ENCODE data around the gene TFB2M.

Gene TFB2M

GRCh38 chr1:246597340-246597739, 31.3 kb upstream of the TFB2M start:
- Histone ChIP-seq H3K79me2 (ENCODE audit: insufficient read depth, low read length) (peaks cover 76% of the 10 kb centered on the region), H4K20me1 (ENCODE audit: low read depth, low read length) (no peaks in the 10 kb centered on the region), H3K9me3 (ENCODE audit: insufficient read depth, low read length) (no peaks in the 10 kb centered on the region), H3K4me3 (ENCODE audit: insufficient read depth, low read length, poor library complexity, severe bottlenecking) (no peak overlapping the region), H3F3A (ENCODE audit: insufficient read depth) (no peaks in the 10 kb centered on the region), H3K9me2 (replicated peaks; ENCODE audit: insufficient read depth, low read length) (no peaks in the 10 kb centered on the region), H3K9ac (ENCODE audit: low read length) (no peak overlapping the region), H3K27ac (ENCODE audit: low read depth, low read length) (no peak overlapping the region), H2AFZ (ENCODE audit: low read depth, low read length, severe bottlenecking) (no peak overlapping the region), H3K27me3 (ENCODE audit: low read length) (no peaks in the 10 kb centered on the region), H3K4me2 (ENCODE audit: low read depth, low read length, poor library complexity, severe bottlenecking) (no peak overlapping the region), H3K36me3 (ENCODE audit: low read length) (peaks cover 7% of the 10 kb centered on the region; the same call in 1 of the 2 replicates)
- TF ChIP-seq CTCF (IDR thresholded peaks at IDR 0.05; ENCODE audit: insufficient read depth, low read length, poor library complexity, severe bottlenecking) (no peak), EZH2phosphoT487 (conservative IDR thresholded peaks at IDR 0.05; ENCODE audit: low read length) (no peak)

DNA sequence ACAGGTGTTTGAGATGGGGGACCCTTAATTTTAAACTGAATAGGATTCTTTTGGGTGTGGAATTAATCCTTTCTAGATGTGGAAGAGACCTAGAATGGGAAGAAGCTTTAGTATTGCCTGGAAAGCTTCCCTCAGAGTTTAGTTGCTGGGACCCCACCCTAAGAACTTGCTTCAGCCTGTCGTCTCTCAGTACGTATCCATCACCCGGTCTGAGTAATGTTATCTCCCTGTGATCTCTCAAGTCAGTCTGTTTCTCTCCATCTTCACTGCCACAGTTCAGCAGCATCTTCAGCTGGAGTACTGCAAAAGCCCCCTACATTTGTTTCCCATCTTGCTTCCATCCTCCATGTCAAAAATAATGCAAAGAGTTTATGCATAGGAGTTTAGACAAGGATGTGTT, 29.1 kb upstream of the TFB2M start:
- Histone ChIP-seq H3K36me3 (ENCODE audit: low read length) (peaks cover 7% of the 10 kb centered on the region; the same call in 1 of the 2 replicates), H2AFZ (ENCODE audit: low read depth, low read length, severe bottlenecking) (no peak overlapping the region), H3K4me3 (ENCODE audit: insufficient read depth, low read length, poor library complexity, severe bottlenecking) (no peak overlapping the region), H3K27me3 (ENCODE audit: low read length) (no peaks in the 10 kb centered on the region), H3K27ac (ENCODE audit: low read depth, low read length) (no peak overlapping the region), H3K9me2 (replicated peaks; ENCODE audit: insufficient read depth, low read length) (no peaks in the 10 kb centered on the region), H3K9ac (ENCODE audit: low read length) (no peak overlapping the region), H3F3A (ENCODE audit: insufficient read depth) (no peaks in the 10 kb centered on the region), H4K20me1 (ENCODE audit: low read depth, low read length) (no peaks in the 10 kb centered on the region), H3K79me2 (ENCODE audit: insufficient read depth, low read length) (peaks cover 87% of the 10 kb centered on the region), H3K4me2 (ENCODE audit: low read depth, low read length, poor library complexity, severe bottlenecking) (no peak overlapping the region), H3K9me3 (ENCODE audit: insufficient read depth, low read length) (no peaks in the 10 kb centered on the region)
- TF ChIP-seq CTCF (IDR thresholded peaks at IDR 0.05; ENCODE audit: insufficient read depth, low read length, poor library complexity, severe bottlenecking) (no peak), EZH2phosphoT487 (conservative IDR thresholded peaks at IDR 0.05; ENCODE audit: low read length) (no peak)

GRCh38 chr1:246592695-246593094, 26.6 kb upstream of the TFB2M start:
- TF ChIP-seq EZH2phosphoT487 (conservative IDR thresholded peaks at IDR 0.05; ENCODE audit: low read length) (no peak), CTCF (IDR thresholded peaks at IDR 0.05; ENCODE audit: insufficient read depth, low read length, poor library complexity, severe bottlenecking) (no peak)
- Histone ChIP-seq H3K27ac (ENCODE audit: low read depth, low read length) (no peak overlapping the region), H3K4me3 (ENCODE audit: insufficient read depth, low read length, poor library complexity, severe bottlenecking) (no peak overlapping the region), H4K20me1 (ENCODE audit: low read depth, low read length) (no peaks in the 10 kb centered on the region), H3K27me3 (ENCODE audit: low read length) (no peaks in the 10 kb centered on the region), H3K36me3 (ENCODE audit: low read length) (peaks cover 10% of the 10 kb centered on the region; the same call in 1 of the 2 replicates), H3K79me2 (ENCODE audit: insufficient read depth, low read length) (peaks cover 74% of the 10 kb centered on the region), H3F3A (ENCODE audit: insufficient read depth) (no peaks in the 10 kb centered on the region; the same call in 1 of the 2 replicates), H2AFZ (ENCODE audit: low read depth, low read length, severe bottlenecking) (no peak overlapping the region), H3K9ac (ENCODE audit: low read length) (no peak overlapping the region), H3K4me2 (ENCODE audit: low read depth, low read length, poor library complexity, severe bottlenecking) (no peak overlapping the region), H3K9me3 (ENCODE audit: insufficient read depth, low read length) (no peaks in the 10 kb centered on the region), H3K9me2 (replicated peaks; ENCODE audit: insufficient read depth, low read length) (no peaks in the 10 kb centered on the region)

Measured in SU-DHL-6 (cell line).